HL-60 (cell line): ENCODE results near the gene FAM222B.
A peak's percentile ranks its signal among the peaks of the same experiment; 100 is the strongest.

Source experiments
- POLR2AphosphoS5 ChIP-seq: IDR thresholded peaks from 2 replicates; pipeline ENCODE4 v1.6.1; 2012; ENCODE audit warnings: low read depth
- TF ChIP-seq, protein P1 (sequence below): IDR thresholded peaks from one replicate; pipeline ENCODE4 v1.5.1; 2011; ENCODE audit warnings: low read length, control low read depth, inconsistent platforms; ENCODE audit not compliant: insufficient read depth
- TF ChIP-seq, protein P2 (sequence below): IDR thresholded peaks from 2 replicates; pipeline ENCODE4 v1.6.1; 2012; ENCODE audit warnings: low read depth; ENCODE audit not compliant: insufficient replicate concordance

DNA sequence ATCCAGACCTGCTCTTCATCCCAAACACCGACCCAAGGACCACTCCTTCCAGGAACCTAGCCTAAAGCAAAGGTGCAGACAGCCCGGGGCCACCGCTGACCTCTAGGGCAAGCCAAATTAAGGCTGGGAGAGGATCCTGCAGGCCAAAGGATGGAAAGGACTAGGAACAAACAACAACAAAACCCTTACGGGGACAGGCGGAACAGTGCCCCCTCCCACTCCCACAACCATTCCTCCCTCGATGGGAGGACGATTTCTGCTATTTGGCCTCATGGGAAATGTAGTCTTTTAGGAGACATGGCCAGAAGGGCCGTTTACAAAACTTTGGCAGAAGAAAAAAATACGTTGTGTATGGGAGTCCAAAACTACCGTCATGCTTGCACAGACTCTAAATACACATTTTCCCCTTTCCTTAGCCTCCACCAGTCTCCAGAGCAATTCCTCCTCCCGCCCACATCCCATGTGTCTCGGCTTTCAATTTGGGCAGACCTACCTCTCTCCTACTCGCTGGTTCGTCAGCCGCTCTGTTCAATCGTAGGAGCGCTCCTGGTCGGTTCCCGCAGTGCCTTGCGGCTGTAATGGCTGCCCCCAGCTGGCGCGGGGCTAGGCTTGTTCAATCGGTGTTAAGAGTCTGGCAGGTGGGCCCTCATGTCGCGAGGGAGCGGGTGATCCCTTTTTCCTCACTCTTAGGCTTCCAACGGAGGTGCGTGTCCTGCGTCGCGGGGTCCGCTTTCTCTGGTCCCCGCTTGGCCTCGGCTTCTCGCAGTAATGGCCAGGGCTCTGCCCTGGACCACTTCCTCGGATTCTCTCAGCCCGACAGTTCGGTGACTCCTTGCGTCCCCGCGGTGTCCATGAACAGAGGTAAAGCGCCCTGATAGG lies 12.1 kb upstream of the FAM222B start, which contains the start of gene ERAL1:
- TF ChIP-seq, protein P1, sequence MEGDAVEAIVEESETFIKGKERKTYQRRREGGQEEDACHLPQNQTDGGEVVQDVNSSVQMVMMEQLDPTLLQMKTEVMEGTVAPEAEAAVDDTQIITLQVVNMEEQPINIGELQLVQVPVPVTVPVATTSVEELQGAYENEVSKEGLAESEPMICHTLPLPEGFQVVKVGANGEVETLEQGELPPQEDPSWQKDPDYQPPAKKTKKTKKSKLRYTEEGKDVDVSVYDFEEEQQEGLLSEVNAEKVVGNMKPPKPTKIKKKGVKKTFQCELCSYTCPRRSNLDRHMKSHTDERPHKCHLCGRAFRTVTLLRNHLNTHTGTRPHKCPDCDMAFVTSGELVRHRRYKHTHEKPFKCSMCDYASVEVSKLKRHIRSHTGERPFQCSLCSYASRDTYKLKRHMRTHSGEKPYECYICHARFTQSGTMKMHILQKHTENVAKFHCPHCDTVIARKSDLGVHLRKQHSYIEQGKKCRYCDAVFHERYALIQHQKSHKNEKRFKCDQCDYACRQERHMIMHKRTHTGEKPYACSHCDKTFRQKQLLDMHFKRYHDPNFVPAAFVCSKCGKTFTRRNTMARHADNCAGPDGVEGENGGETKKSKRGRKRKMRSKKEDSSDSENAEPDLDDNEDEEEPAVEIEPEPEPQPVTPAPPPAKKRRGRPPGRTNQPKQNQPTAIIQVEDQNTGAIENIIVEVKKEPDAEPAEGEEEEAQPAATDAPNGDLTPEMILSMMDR = no peak
- TF ChIP-seq POLR2AphosphoS5 = peak; percentile 88
- TF ChIP-seq, protein P2, sequence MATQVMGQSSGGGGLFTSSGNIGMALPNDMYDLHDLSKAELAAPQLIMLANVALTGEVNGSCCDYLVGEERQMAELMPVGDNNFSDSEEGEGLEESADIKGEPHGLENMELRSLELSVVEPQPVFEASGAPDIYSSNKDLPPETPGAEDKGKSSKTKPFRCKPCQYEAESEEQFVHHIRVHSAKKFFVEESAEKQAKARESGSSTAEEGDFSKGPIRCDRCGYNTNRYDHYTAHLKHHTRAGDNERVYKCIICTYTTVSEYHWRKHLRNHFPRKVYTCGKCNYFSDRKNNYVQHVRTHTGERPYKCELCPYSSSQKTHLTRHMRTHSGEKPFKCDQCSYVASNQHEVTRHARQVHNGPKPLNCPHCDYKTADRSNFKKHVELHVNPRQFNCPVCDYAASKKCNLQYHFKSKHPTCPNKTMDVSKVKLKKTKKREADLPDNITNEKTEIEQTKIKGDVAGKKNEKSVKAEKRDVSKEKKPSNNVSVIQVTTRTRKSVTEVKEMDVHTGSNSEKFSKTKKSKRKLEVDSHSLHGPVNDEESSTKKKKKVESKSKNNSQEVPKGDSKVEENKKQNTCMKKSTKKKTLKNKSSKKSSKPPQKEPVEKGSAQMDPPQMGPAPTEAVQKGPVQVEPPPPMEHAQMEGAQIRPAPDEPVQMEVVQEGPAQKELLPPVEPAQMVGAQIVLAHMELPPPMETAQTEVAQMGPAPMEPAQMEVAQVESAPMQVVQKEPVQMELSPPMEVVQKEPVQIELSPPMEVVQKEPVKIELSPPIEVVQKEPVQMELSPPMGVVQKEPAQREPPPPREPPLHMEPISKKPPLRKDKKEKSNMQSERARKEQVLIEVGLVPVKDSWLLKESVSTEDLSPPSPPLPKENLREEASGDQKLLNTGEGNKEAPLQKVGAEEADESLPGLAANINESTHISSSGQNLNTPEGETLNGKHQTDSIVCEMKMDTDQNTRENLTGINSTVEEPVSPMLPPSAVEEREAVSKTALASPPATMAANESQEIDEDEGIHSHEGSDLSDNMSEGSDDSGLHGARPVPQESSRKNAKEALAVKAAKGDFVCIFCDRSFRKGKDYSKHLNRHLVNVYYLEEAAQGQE = peak; percentile 73
